Measurements from ENCODE around the gene SLX9.

The SLX9 gene

DNA sequence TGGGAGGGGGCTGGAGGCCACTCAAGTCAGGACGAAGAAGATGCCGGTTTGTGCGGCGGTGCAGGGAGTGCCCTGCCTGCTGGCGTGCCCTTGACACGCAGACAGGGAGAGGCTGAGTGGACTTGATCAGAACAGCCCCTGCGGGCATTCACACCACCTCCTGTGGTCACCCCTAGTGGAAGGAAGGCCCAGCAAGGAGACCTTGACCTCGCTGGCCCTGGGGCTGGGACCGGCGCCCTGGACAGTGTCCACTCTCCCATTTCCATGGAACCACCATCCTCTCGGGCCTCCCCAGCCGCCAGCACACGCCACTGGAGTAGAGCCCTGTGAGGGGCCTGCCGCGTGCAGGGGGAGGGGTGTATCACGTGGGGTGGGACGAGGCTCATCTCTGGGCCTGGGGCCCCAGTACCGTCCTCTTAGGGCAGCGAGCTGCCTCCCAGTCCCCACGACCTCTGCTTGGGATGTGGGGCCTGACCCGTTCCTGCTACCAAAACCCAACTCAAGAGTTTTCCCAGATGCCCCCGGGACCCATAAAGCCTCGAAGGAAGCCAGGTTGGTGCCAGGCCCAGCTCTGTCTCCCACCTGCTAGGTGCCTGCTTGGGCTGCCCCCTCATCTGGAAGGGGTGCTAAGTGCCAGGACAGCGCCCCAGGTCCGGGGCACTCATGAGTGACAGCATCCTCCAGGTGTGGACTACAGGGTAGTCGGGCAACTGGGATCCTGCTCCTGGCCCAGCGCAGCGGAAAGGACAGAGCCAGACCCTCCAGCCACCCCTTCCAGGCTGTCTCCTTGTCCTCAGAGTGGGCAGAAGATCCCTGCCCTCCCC lies 62.8 kb downstream of the SLX9 start:
- TF ChIP-seq, protein P1, sequence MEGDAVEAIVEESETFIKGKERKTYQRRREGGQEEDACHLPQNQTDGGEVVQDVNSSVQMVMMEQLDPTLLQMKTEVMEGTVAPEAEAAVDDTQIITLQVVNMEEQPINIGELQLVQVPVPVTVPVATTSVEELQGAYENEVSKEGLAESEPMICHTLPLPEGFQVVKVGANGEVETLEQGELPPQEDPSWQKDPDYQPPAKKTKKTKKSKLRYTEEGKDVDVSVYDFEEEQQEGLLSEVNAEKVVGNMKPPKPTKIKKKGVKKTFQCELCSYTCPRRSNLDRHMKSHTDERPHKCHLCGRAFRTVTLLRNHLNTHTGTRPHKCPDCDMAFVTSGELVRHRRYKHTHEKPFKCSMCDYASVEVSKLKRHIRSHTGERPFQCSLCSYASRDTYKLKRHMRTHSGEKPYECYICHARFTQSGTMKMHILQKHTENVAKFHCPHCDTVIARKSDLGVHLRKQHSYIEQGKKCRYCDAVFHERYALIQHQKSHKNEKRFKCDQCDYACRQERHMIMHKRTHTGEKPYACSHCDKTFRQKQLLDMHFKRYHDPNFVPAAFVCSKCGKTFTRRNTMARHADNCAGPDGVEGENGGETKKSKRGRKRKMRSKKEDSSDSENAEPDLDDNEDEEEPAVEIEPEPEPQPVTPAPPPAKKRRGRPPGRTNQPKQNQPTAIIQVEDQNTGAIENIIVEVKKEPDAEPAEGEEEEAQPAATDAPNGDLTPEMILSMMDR (IDR thresholded peaks at IDR 0.05; ENCODE audit: extremely low read depth, missing control alignments) = no peak
- no peak for DNase-seq (ENCODE audit: low spot score)

DNA sequence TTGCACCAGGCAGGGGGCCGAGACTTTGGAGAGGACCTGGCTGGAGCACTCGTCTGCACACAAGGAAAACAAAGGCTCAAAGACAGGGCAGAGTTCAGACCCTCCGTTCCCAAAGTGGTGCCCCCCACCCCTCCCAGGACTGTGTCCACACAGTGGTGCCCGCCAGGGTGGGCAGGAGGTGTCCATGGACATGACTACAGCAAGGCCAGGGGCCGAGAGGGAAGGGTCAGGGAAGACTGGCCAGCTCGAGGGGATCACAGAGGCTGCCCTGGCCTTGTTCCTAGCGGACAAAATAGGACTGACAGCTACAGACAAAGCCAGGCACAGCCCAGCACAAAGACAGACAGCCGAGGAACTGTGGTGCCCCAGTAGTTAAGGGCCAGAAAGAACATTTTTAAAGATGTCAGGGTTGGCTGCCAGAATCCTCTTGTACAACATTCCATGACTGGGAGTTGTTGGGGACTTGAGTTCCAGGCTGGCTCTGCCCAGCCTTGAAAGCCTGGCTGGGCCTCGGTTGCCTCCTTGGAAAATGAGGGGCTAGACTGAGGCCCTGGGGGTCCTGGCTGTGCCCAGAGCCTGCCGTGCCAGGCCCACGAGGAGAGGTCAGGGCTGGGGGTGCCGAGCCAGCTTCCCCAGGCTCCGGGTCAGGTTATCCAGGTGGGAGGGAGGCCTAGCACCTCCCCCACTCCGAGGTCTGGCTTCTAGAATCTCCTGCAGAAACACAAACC lies 63.7 kb downstream of the SLX9 start:
- no peak for DNase-seq (ENCODE audit: low spot score)
- TF ChIP-seq, protein P1 (IDR thresholded peaks at IDR 0.05; ENCODE audit: extremely low read depth, missing control alignments) = no peak

DNA sequence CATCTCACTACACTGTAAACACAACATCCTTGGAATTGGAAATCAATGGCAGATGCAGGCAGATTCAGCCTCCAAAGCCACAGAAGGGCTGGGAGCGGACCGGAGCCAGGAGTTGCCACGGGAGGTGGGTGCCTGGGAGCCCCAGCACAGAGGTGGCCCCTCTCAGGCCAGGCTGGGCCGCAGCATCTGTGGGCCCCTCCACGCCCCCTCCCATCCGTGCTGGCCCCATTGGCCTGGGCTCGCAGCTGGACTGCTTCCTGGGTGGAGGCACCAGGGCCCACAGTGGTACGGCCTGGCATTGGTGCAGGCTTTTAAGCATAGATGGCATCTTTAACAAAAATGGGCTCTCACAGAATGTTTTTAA lies 64.2 kb downstream of the SLX9 start:
- TF ChIP-seq, protein P1 (IDR thresholded peaks at IDR 0.05; ENCODE audit: extremely low read depth, missing control alignments) = no peak
- no peak for DNase-seq (ENCODE audit: low spot score)

- no peak for DNase-seq (ENCODE audit: low spot score)
- TF ChIP-seq, protein P1 (IDR thresholded peaks at IDR 0.05; ENCODE audit: extremely low read depth, missing control alignments) = no peak
Measured at GRCh38 chr21:45004481-45005247, 64.8 kb downstream of the SLX9 start.

- TF ChIP-seq, protein P1 (IDR thresholded peaks at IDR 0.05; ENCODE audit: extremely low read depth, missing control alignments) = no peak
- no peak for DNase-seq (ENCODE audit: low spot score)
Measured at GRCh38 chr21:45006536-45007095, 66.8 kb downstream of the SLX9 start.

GRCh38 chr21:45009616-45010015 lies 69.8 kb downstream of the SLX9 start:
- TF ChIP-seq, protein P1 (IDR thresholded peaks at IDR 0.05; ENCODE audit: extremely low read depth, missing control alignments) = no peak
- DNase-seq (ENCODE audit: low spot score) = no peak

Data from GM20000 (cell line).